Brain microvascular endothelial cell (primary cell): ENCODE data around the gene GAS5.

Experiments
- DNase-seq: peaks from one replicate; pipeline ENCODE4 v3.0.0-alpha.2; 2020
- H3K27ac ChIP-seq: fragments of 250-450 bp; sonication (Bioruptor Pico); 2 replicates; pipeline ENCODE4 v1.5.1; 2020; ENCODE audit warnings: mild to moderate bottlenecking, moderate library complexity
- H3K27me3 ChIP-seq: fragments of 250-450 bp; sonication (Bioruptor Pico); replicated peaks from 2 replicates; pipeline ENCODE4 v1.5.1; 2020; ENCODE audit warnings: mild to moderate bottlenecking
- H3K36me3 ChIP-seq: fragments of 250-450 bp; sonication (Bioruptor Pico); replicated peaks from 2 replicates; pipeline ENCODE4 v1.5.1; 2020; ENCODE audit warnings: mild to moderate bottlenecking
- H3K4me3 ChIP-seq: 2 replicates; pipeline ENCODE4 v1.5.1; 2011; ENCODE audit warnings: low read depth, mild to moderate bottlenecking, control low read depth, low read length, moderate library complexity
- CTCF ChIP-seq: IDR thresholded peaks from 2 replicates; pipeline ENCODE4 v1.5.1; 2011; ENCODE audit warnings: low read depth, mild to moderate bottlenecking, moderate library complexity, low read length, control low read depth, inconsistent platforms; ENCODE audit errors: missing control alignments
- in situ Hi-C: cut with HindIII; loops from 2 replicates; pipeline ENCODE4 v1.10.0; 2017; ENCODE audit warnings: low sequenced_read_pairs, low pct_ligation_motif_present

Gene GAS5

GRCh38 chr1:173868266-173869020, 654 bp upstream of the GAS5 start, which contains the start of gene ZBTB37:
Gene ZBTB37 (plus strand): TSS chr1:173868380. CDS start chr1:173870226, 1,846 bp downstream.
- H3K27me3 ChIP-seq, result no peaks in the 10 kb centered on the region

GRCh38 chr1:173867141-173867752, 542 bp downstream of the GAS5 start:
- in situ Hi-C loops, result no loop called here
- Histone ChIP-seq H3K27me3 (no peaks in the 10 kb centered on the region), H3K36me3 (peaks cover 56% of the 10 kb centered on the region), H3K27ac (peak overlapping the region; percentile 70), H3K4me3 (peak overlapping the region; percentile 95)
- DNase-seq, result no peak
- TF ChIP-seq CTCF, result no peak

More at GRCh38 chr1:173868266-173869020, 654 bp upstream of the GAS5 start, which contains the start of gene ZBTB37:
- in situ Hi-C loops, result no loop called here
- Histone ChIP-seq H3K4me3 (peak within 1 kb of the TSS; percentile 95), H3K36me3 (peaks cover 44% of the 10 kb centered on the region), H3K27ac (peak within 1 kb of the TSS; percentile 70)
- no peak for TF ChIP-seq CTCF
- DNase-seq, result peak; percentile 40

GRCh38 chr1:173866413-173867115, 1.2 kb downstream of the GAS5 start:
- no peak for DNase-seq
- H3K27ac ChIP-seq, result peak overlapping the region; percentile 70
- in situ Hi-C loops, result no loop called here
- peaks cover 57% of the 10 kb centered on the region for H3K36me3 ChIP-seq
- no peaks in the 10 kb centered on the region for H3K27me3 ChIP-seq
- peak overlapping the region; percentile 95 for H3K4me3 ChIP-seq
- TF ChIP-seq CTCF, result no peak

- Histone ChIP-seq H3K27ac (peak overlapping the region; percentile 17), H3K4me3 (peak overlapping the region; percentile 95), H3K27me3 (no peaks in the 10 kb centered on the region), H3K36me3 (peaks cover 53% of the 10 kb centered on the region)
- DNase-seq, result no peak
- TF ChIP-seq CTCF, result no peak
- in situ Hi-C loops, result no loop called here
Observed at GRCh38 chr1:173865468-173866164, 2.2 kb downstream of the GAS5 start.

- in situ Hi-C loops, result no loop called here
- no peak for DNase-seq
- Histone ChIP-seq H3K27ac (peak overlapping the region; percentile 18), H3K27me3 (no peaks in the 10 kb centered on the region), H3K4me3 (peak overlapping the region; percentile 95), H3K36me3 (peaks cover 53% of the 10 kb centered on the region)
- no peak for TF ChIP-seq CTCF
Observed at GRCh38 chr1:173864179-173864867, 3.5 kb downstream of the GAS5 start.
